DOHH2 (cell line): ENCODE results near the gene RAB3C.

ENCODE experiments used
- EZH2phosphoT487 ChIP-seq: fragments of 200-600 bp; sonication (generic); IDR thresholded peaks from 2 replicates; pipeline ENCODE4 v1.6.1; 2017; ENCODE audit warnings: borderline replicate concordance, mild to moderate bottlenecking, antibody characterized with exemption, low read length, moderate library complexity, mixed read lengths
- TF ChIP-seq, protein P1 (sequence below): fragments of 200-600 bp; sonication (generic); IDR thresholded peaks from one replicate; pipeline ENCODE4 v1.5.1; 2014; ENCODE audit warnings: antibody characterized with exemption, mild to moderate bottlenecking, low read depth, low read length; ENCODE audit not compliant: poor library complexity, severe bottlenecking

DNA sequence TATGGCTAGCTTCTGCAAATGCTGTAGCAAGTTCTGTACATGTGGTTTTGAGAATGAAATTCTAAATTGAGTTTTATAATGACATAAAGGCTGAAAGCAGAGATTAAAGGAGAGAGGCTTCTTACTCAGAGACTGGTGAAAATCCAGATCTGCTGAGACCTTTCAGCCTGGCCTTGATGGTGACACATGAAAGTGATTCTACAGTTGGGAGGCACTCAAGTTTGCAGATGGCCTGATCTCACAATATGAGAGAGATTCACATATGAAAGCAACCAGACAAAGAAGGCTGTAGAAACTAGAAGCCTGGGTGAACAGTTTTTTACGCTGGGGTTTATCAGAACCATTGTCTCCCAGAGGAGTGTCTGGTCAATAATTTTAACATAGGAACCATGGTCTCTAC, 49.0 kb downstream of the RAB3C start:
- TF ChIP-seq, protein P1, sequence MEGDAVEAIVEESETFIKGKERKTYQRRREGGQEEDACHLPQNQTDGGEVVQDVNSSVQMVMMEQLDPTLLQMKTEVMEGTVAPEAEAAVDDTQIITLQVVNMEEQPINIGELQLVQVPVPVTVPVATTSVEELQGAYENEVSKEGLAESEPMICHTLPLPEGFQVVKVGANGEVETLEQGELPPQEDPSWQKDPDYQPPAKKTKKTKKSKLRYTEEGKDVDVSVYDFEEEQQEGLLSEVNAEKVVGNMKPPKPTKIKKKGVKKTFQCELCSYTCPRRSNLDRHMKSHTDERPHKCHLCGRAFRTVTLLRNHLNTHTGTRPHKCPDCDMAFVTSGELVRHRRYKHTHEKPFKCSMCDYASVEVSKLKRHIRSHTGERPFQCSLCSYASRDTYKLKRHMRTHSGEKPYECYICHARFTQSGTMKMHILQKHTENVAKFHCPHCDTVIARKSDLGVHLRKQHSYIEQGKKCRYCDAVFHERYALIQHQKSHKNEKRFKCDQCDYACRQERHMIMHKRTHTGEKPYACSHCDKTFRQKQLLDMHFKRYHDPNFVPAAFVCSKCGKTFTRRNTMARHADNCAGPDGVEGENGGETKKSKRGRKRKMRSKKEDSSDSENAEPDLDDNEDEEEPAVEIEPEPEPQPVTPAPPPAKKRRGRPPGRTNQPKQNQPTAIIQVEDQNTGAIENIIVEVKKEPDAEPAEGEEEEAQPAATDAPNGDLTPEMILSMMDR: no peak
- TF ChIP-seq EZH2phosphoT487: no peak
